K562 (cell line): ENCODE results near the gene DNAAF8. TPM values are rescaled to one million over a fixed set of nuclear protein-coding genes. Genes with fewer than 3 reads are reported as not detected.
A peak's percentile ranks its signal among the peaks of the same experiment; 100 is the strongest.

Experiments
- ATAC-seq: fragments of 200-7000 bp; cut with Tn5 transposase; 3 replicates; pipeline ENCODE4 v1.9.1; 2020; ENCODE audit warnings: moderate library complexity
- BruUV-seq: library from RNA; stranded (reverse); fragments of 400-500 nt; replicated peaks from 2 replicates; lab custom pipeline; 2021; lab: Mats Ljungman, UMichigan
- CTCF ChIA-PET: fragments of 300-600 bp; formaldehyde crosslinking; extraction: SDS; loops from one replicate; lab custom pipeline; 2021; ENCODE audit warnings: low intra/inter-chr PET ratio; lab: Yijun Ruan, JAX
- POLR2A ChIA-PET: fragments of 300-600, 350-650 bp; sonication (Branson Sonifier 250); formaldehyde crosslinking; extraction: SDS; loops from one replicate; lab custom pipeline; 2021; ENCODE audit warnings: antibody characterized with exemption, inconsistent platforms; lab: Yijun Ruan, JAX
- DNase-seq, 4 experiments: peaks; one replicate each; pipeline versions ENCODE4 v3.0.0 to v3.0.0-alpha.2; 2011 to 2018; ENCODE audit warnings: low spot score in 3 of 4, mixed read lengths in 3 of 4; ENCODE audit errors: extremely low read depth in 1 of 4
- FAIRE-seq: peaks from 2 replicates; lab custom pipeline; 2011; peaks lifted over from hg19 to GRCh38; lab: Jason Lieb, UNC
- H2AFZ ChIP-seq: 2 replicates; pipeline ENCODE4 v1.6.0; 2011; ENCODE audit warnings: low read depth, low read length, control low read depth, inconsistent platforms
- H3K27ac ChIP-seq: fragments of 200-600 bp; 3 replicates; pipeline ENCODE4 v1.8.0; 2011; ENCODE audit warnings: low read depth, mild to moderate bottlenecking, control low read depth, inconsistent platforms, low read length, moderate library complexity, mixed read lengths; ENCODE audit errors: extremely low read depth
- H3K27me3 ChIP-seq, 2 experiments: fragments of 300-600 bp in 1 of 2; 2 replicates in 1 of 2; 3 replicates in 1 of 2; pipeline versions ENCODE4 v1.6.0 to v1.8.0; 2011; ENCODE audit warnings: inconsistent platforms in 2 of 2, low read length in 2 of 2, mild to moderate bottlenecking in 1 of 2, mixed read lengths in 1 of 2, moderate library complexity in 1 of 2; ENCODE audit not compliant: control insufficient read depth in 2 of 2, insufficient read depth in 2 of 2
- H3K36me3 ChIP-seq: fragments of 300-600 bp; 3 replicates; pipeline ENCODE4 v1.8.0; 2011; ENCODE audit warnings: mild to moderate bottlenecking, low read length, inconsistent platforms; ENCODE audit not compliant: control insufficient read depth, insufficient read depth
- H3K4me1 ChIP-seq, 2 experiments: fragments of 200-600 bp in 1 of 2; replicated peaks in 1 of 2; 2 replicates in 1 of 2; 3 replicates in 1 of 2; pipeline versions ENCODE4 v1.5.1 to v1.8.0; 2011; ENCODE audit warnings: inconsistent platforms in 2 of 2, low read length in 2 of 2, mild to moderate bottlenecking in 1 of 2, mixed read lengths in 1 of 2, moderate library complexity in 1 of 2; ENCODE audit not compliant: control insufficient read depth in 2 of 2, insufficient read depth in 2 of 2
- H3K4me2 ChIP-seq: 2 replicates; pipeline ENCODE4 v1.6.1; 2011; ENCODE audit warnings: low read length, control low read depth, inconsistent platforms, mixed read lengths; ENCODE audit not compliant: insufficient read depth
- H3K4me3 ChIP-seq: fragments of 200-600 bp; sonication (generic), shearing (Covaris generic); 2 replicates; pipeline ENCODE4 v1.5.1; 2016; ENCODE audit warnings: control low read depth, inconsistent platforms
- H3K79me2 ChIP-seq: fragments of 200-600 bp; 3 replicates; pipeline ENCODE4 v1.8.0; 2011; ENCODE audit warnings: low read length, inconsistent platforms; ENCODE audit not compliant: control insufficient read depth, insufficient read depth
- H3K9ac ChIP-seq, 2 experiments: 2 replicates each; pipeline versions ENCODE4 v1.6.0 to v1.6.1; 2011; ENCODE audit warnings: low read depth in 2 of 2, low read length in 2 of 2, control low read depth in 1 of 2, inconsistent platforms in 1 of 2, mild to moderate bottlenecking in 1 of 2, mixed read lengths in 1 of 2; ENCODE audit not compliant: insufficient read depth in 1 of 2
- H3K9me1 ChIP-seq: one replicate; pipeline ENCODE4 v1.6.0; 2011; ENCODE audit warnings: inconsistent platforms, mild to moderate bottlenecking, low read length, moderate library complexity; ENCODE audit not compliant: control insufficient read depth, insufficient read depth
- H3K9me3 ChIP-seq: replicated peaks from 2 replicates; pipeline ENCODE4 v1.5.1; 2011; ENCODE audit warnings: low read depth, low read length, inconsistent platforms; ENCODE audit not compliant: control insufficient read depth, insufficient read depth
- H4K20me1 ChIP-seq: replicated peaks from 2 replicates; pipeline ENCODE4 v1.6.1; 2011; ENCODE audit warnings: low read length, inconsistent platforms, mixed read lengths; ENCODE audit not compliant: control insufficient read depth, insufficient read depth
- CBX8 ChIP-seq: fragments of 200-600 bp; sonication (generic); IDR thresholded peaks from 2 replicates; pipeline ENCODE4 v1.6.1; 2012; ENCODE audit warnings: borderline replicate concordance, mixed run types, low read depth, mild to moderate bottlenecking, moderate library complexity, mixed read lengths, low read length, control low read depth, inconsistent platforms; ENCODE audit not compliant: poor library complexity, severe bottlenecking; ENCODE audit errors: extremely low read depth
- CC2D1A ChIP-seq: fragments of 450-650 bp; IDR thresholded peaks from 2 replicates; pipeline ENCODE4 v1.6.1; 2017; ENCODE audit warnings: mild to moderate bottlenecking
- FOSL1 ChIP-seq: fragments of 200-800 bp; sonication (Bioruptor generic); conservative IDR thresholded peaks from 2 replicates; pipeline ENCODE4 v1.6.1; 2016; ENCODE audit warnings: missing genetic modification characterization, missing compliant biosample characterization
- FOXJ2 ChIP-seq: fragments of 200-800 bp; sonication (Bioruptor generic); IDR thresholded peaks from 2 replicates; pipeline ENCODE4 v1.6.1; 2016; ENCODE audit warnings: missing genetic modification characterization, missing compliant biosample characterization
- MXI1 ChIP-seq: IDR thresholded peaks from 2 replicates; pipeline ENCODE4 v1.6.1; 2011; ENCODE audit warnings: low read depth, mild to moderate bottlenecking, improper control_type of control experiment, low read length
- NFE2 ChIP-seq: IDR thresholded peaks from 2 replicates; pipeline ENCODE4 v1.6.1; 2014; ENCODE audit warnings: antibody characterized with exemption, low read depth
- RB1 ChIP-seq: fragments of 450-650 bp; IDR thresholded peaks from 2 replicates; pipeline ENCODE4 v1.6.1; 2017; ENCODE audit warnings: low read depth, mild to moderate bottlenecking
- RNF2 ChIP-seq: sonication (generic); IDR thresholded peaks from 2 replicates; pipeline ENCODE4 v1.6.1; 2016
- SAP30 ChIP-seq: fragments of 200-600 bp; sonication (generic); IDR thresholded peaks from 2 replicates; pipeline ENCODE4 v1.6.1; 2012; ENCODE audit warnings: borderline replicate concordance, low read depth, mild to moderate bottlenecking, moderate library complexity, low read length, control low read depth, inconsistent platforms; ENCODE audit not compliant: insufficient read depth, poor library complexity, severe bottlenecking
- SMARCC2 ChIP-seq: fragments of 450-650 bp; IDR thresholded peaks from 2 replicates; pipeline ENCODE4 v1.6.1; 2017; ENCODE audit warnings: antibody characterized with exemption, moderate library complexity, mild to moderate bottlenecking, low read depth
- ZNF57 ChIP-seq: fragments of 450-650 bp; formaldehyde crosslinking; IDR thresholded peaks from 2 replicates; pipeline ENCODE4 v1.4.0; 2020; ENCODE audit warnings: mild to moderate bottlenecking, moderate library complexity
- ZNF79 ChIP-seq: fragments of 250-450 bp; sonication (Bioruptor Pico); IDR thresholded peaks from 2 replicates; pipeline ENCODE4 v1.4.0; 2020; ENCODE audit warnings: low read depth, mild to moderate bottlenecking, moderate library complexity
- ZSCAN32 ChIP-seq: fragments of 450-650 bp; formaldehyde crosslinking; IDR thresholded peaks from 2 replicates; pipeline ENCODE4 v1.4.0; 2020; ENCODE audit warnings: mild to moderate bottlenecking, moderate library complexity
- WGBS: fragments of 100-300 bp; shearing (Covaris generic); methylation state at CpG from one replicate; pipeline ENCODE4 v1.1.6; 2016; ENCODE audit warnings: low coverage, mixed read lengths; ENCODE audit not compliant: insufficient coverage; ENCODE audit errors: missing lambda C conversion rate; 5-methylcytosine and 5-hydroxymethylcytosine counted together
- in situ Hi-C: fragments of 300-500 bp; cut with MboI; formaldehyde crosslinking; loops from 4 replicates; pipeline ENCODE4 v1.15.0; 2018; ENCODE audit warnings: inconsistent platforms, mixed read lengths
- intact Hi-C: fragments of 100-400 bp; cut with micrococcal nuclease; formaldehyde crosslinking; loops from 2 replicates; pipeline ENCODE4 v1.14.2; 2022
- polyA plus RNA-seq, 8 experiments: library from polyadenylated mRNA; depleted of rRNA in 4 of 8; stranded (reverse) in 5 of 8; unstranded in 3 of 8; fragments of >200 nt; fragmentation: Nextera tagmentation in 2 of 8; fragmentation: Illumina TruSeq in 1 of 8; extraction: Ambion mirVana in 2 of 8; extraction: Trizol in 1 of 8; gene quantifications; 2 replicates each; pipeline versions ENCODE4 v1.2.1 to v1.2.3, GENCODE V29; 2011 to 2014; ENCODE audit warnings: inconsistent platforms in 1 of 8, missing spikeins in 1 of 8
- total RNA-seq, 7 experiments: library from RNA; depleted of rRNA in 6 of 7; stranded (reverse); fragments of >200 nt in 6 of 7; fragmentation: Illumina TruSeq in 2 of 7; extraction: Trizol in 2 of 7; gene quantifications; 2 replicates each; pipeline versions ENCODE4 v1.2.1 to v1.2.3, GENCODE V29; 2011 to 2021; ENCODE audit warnings: low replicate concordance in 1 of 7
- TF ChIP-seq, protein P1 (sequence below): fragments of 250-450 bp; sonication (Bioruptor Pico); IDR thresholded peaks from 2 replicates; pipeline ENCODE4 v1.8.0; 2021; ENCODE audit warnings: borderline replicate concordance, mild to moderate bottlenecking, moderate library complexity; ENCODE audit not compliant: poor library complexity, severe bottlenecking
- TF ChIP-seq, protein P2 (sequence below): fragments of 450-650 bp; formaldehyde crosslinking; IDR thresholded peaks from 2 replicates; pipeline ENCODE4 v1.4.0; 2022; ENCODE audit warnings: missing genetic modification characterization
- TF ChIP-seq, protein P3 (sequence below): fragments of 250-450 bp; sonication (Bioruptor Pico); IDR thresholded peaks from 2 replicates; pipeline ENCODE4 v1.5.1; 2021; ENCODE audit warnings: mild to moderate bottlenecking
- TF ChIP-seq, protein P4 (sequence below): conservative IDR thresholded peaks from 2 replicates; pipeline ENCODE4 v1.6.1; 2011; ENCODE audit warnings: low read depth, mild to moderate bottlenecking, low read length; ENCODE audit not compliant: control insufficient read depth

Gene DNAAF8
- total and polyA plus RNA-seq, 9 of the 15 experiments (the other 6 are each of a cell fraction or from before 2014, with no cell fraction given): 0.04 to 0.12 (median 0.10) TPM; not detected in 6

DNA sequence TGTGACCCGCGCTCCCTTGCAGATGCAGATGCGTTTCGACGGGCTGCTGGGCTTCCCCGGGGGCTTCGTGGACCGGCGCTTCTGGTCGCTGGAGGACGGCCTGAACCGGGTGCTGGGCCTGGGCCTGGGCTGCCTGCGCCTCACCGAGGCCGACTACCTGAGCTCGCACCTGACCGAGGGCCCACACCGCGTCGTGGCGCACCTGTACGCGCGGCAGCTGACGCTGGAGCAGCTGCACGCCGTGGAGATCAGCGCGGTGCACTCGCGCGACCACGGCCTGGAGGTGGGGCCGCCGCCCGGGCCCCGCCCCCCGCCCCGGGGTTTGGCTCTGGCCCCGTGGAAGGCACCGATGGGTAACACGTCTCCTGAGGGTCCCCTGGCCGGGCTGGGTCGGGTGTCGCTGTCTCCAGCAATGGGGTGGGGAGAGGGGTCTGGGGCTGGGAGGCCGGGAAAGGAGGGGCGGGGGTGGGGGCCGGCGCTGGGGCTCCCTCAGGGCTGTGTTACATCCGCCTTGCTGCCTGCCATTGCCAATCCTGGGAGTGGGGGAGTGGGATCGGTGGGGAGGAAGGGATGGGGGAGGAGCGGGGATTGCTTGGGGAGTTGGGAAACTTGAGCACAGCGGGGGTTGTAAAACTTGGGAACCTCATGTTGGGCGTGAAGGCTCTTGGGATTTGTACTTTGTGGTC lies 40.2 kb upstream of the DNAAF8 start:
- Histone ChIP-seq H3K9ac (peak overlapping the region; percentile 77 to 99), H3K9me1 (peaks cover 3% of the 10 kb centered on the region), H3K4me2 (peak overlapping the region; percentile 96; the same call in 1 of the 2 replicates), H3K79me2 (peaks cover 12% of the 10 kb centered on the region), H3K4me3 (peak overlapping the region; percentile 97), H3K9me3 (no peaks in the 10 kb centered on the region), H4K20me1 (peaks cover 8% of the 10 kb centered on the region; the same call in 1 of the 2 replicates), H2AFZ (peak overlapping the region; percentile 93), H3K4me1 (peaks cover 0 to 76% of the 10 kb centered on the region in 2 experiments; a peak in 3 of 5 replicates), H3K27ac (peak overlapping the region; percentile 86), H3K27me3 (no peaks in the 10 kb centered on the region), H3K36me3 (peaks cover 47% of the 10 kb centered on the region; the same call in 2 of the 3 replicates)
- in situ Hi-C loops: no loop called here
- CTCF ChIA-PET: interaction anchor here (0.6 kb wide), 1 partner anchor 190 kb away, joined by 3 read pairs; no protein-coding TSS in a partner anchor
- WGBS: 0% methylated on average over 34 of the region's 54 CpGs
- intact Hi-C loops: no loop called here
- POLR2A ChIA-PET: interaction anchor here (0.7 to 1.7 kb wide), 4 partner anchors 11 to 78 kb away, joined by 3 to 11 read pairs (median 4); no protein-coding TSS in a partner anchor
- ATAC-seq: peak; percentile 55
- no peak for FAIRE-seq
- BruUV-seq: TSS peak; percentile 70
- peak; percentile 55 to 86 (median 80) for DNase-seq
- TF ChIP-seq, protein P1, sequence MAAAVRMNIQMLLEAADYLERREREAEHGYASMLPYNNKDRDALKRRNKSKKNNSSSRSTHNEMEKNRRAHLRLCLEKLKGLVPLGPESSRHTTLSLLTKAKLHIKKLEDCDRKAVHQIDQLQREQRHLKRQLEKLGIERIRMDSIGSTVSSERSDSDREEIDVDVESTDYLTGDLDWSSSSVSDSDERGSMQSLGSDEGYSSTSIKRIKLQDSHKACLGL (CRISPR knock-in tag): no peak
- TF ChIP-seq ZSCAN32 (CRISPR knock-in tag) (no peak), FOXJ2 (tag) (no peak), ZNF57 (CRISPR knock-in tag) (no peak), CBX8 (no peak), RB1 (0 out of 2 replicates have a peak, but pooled peaks have one; percentile 3), CC2D1A (no peak), SAP30 (peak; percentile 89), ZNF79 (CRISPR knock-in tag) (no peak), MXI1 (no peak), RNF2 (no peak), SMARCC2 (no peak), FOSL1 (tag) (no peak), NFE2 (no peak)
- TF ChIP-seq, protein P2, sequence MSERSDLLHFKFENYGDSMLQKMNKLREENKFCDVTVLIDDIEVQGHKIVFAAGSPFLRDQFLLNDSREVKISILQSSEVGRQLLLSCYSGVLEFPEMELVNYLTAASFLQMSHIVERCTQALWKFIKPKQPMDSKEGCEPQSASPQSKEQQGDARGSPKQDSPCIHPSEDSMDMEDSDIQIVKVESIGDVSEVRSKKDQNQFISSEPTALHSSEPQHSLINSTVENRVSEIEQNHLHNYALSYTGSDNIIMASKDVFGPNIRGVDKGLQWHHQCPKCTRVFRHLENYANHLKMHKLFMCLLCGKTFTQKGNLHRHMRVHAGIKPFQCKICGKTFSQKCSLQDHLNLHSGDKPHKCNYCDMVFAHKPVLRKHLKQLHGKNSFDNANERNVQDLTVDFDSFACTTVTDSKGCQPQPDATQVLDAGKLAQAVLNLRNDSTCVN: no peak
- TF ChIP-seq, protein P3, sequence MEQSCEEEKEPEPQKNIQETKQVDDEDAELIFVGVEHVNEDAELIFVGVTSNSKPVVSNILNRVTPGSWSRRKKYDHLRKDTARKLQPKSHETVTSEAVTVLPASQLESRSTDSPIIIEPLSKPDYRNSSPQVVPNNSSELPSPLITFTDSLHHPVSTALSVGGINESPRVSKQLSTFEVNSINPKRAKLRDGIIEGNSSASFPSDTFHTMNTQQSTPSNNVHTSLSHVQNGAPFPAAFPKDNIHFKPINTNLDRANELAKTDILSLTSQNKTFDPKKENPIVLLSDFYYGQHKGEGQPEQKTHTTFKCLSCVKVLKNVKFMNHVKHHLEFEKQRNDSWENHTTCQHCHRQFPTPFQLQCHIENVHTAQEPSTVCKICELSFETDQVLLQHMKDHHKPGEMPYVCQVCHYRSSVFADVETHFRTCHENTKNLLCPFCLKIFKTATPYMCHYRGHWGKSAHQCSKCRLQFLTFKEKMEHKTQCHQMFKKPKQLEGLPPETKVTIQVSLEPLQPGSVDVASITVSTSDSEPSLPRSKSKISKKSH (CRISPR knock-in tag): no peak
- TF ChIP-seq, protein P4, sequence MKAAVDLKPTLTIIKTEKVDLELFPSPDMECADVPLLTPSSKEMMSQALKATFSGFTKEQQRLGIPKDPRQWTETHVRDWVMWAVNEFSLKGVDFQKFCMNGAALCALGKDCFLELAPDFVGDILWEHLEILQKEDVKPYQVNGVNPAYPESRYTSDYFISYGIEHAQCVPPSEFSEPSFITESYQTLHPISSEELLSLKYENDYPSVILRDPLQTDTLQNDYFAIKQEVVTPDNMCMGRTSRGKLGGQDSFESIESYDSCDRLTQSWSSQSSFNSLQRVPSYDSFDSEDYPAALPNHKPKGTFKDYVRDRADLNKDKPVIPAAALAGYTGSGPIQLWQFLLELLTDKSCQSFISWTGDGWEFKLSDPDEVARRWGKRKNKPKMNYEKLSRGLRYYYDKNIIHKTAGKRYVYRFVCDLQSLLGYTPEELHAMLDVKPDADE: 0 out of 2 replicates have a peak, but pooled peaks have one; percentile 18
